GM10266 (cell line): ENCODE results near the gene STX5.
"Not testable (repeated sequence)": the region's sequence is repeated elsewhere in the genome, so short reads cannot be mapped to it uniquely, and the experiment has no call there.

Experiments
- DNase-seq: peaks from one replicate; pipeline ENCODE4 v3.0.0; 2012; ENCODE audit errors: extremely low spot score
- TF ChIP-seq, protein P1 (sequence below): IDR thresholded peaks from 2 replicates; pipeline ENCODE4 v1.5.1; 2012; ENCODE audit warnings: mild to moderate bottlenecking, low read depth; ENCODE audit not compliant: control insufficient read depth, insufficient read depth; ENCODE audit errors: missing control alignments

STX5 gene

GRCh38 chr11:62830904-62831519 is 839 bp downstream of the STX5 start:
- TF ChIP-seq, protein P1, sequence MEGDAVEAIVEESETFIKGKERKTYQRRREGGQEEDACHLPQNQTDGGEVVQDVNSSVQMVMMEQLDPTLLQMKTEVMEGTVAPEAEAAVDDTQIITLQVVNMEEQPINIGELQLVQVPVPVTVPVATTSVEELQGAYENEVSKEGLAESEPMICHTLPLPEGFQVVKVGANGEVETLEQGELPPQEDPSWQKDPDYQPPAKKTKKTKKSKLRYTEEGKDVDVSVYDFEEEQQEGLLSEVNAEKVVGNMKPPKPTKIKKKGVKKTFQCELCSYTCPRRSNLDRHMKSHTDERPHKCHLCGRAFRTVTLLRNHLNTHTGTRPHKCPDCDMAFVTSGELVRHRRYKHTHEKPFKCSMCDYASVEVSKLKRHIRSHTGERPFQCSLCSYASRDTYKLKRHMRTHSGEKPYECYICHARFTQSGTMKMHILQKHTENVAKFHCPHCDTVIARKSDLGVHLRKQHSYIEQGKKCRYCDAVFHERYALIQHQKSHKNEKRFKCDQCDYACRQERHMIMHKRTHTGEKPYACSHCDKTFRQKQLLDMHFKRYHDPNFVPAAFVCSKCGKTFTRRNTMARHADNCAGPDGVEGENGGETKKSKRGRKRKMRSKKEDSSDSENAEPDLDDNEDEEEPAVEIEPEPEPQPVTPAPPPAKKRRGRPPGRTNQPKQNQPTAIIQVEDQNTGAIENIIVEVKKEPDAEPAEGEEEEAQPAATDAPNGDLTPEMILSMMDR: no peak
- DNase-seq: no peak

DNA sequence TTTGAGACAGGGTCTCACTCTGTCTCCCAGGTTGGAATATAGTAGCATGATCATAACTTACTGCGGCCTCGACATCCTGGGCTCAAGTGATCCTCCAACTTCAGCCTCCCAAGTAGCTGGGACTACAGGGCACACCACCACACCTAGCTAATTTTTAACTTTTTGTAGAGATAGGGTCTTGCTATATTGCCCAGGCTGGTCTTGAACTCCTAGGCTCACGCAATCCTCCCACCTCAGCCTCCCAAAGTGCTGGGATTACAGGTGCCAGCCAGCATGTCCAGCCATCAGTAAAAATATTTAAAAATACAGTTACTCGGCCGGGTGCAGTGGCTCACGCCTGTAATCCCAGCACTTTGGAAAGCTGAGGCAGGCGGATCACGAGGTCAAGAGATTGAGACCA is 3.7 kb downstream of the STX5 start:
- not testable (repeated sequence) for DNase-seq

DNA sequence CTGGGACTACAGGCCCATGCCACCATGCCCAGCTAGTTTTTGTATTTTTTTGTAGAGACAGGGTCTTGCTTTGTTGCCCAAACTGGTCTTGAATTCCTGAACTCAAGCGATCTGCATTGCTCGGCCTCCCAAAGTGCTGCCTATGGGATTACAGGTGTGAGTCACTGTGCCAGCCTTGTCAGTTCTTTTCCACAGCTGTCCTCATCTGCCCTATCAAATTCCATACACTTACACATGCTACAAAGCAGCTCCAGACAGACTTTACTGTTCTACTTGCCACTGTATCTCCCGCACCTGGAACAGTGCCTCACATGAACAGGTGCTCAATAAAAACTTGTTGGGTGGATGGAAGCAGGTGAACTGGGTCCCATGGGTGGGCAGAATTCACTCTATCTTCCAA is 8.2 kb downstream of the STX5 start:
- DNase-seq: no peak
- TF ChIP-seq, protein P1: no peak

GRCh38 chr11:62817129-62817528 is 14.7 kb downstream of the STX5 start:
- TF ChIP-seq, protein P1: no peak
- no peak for DNase-seq

DNA sequence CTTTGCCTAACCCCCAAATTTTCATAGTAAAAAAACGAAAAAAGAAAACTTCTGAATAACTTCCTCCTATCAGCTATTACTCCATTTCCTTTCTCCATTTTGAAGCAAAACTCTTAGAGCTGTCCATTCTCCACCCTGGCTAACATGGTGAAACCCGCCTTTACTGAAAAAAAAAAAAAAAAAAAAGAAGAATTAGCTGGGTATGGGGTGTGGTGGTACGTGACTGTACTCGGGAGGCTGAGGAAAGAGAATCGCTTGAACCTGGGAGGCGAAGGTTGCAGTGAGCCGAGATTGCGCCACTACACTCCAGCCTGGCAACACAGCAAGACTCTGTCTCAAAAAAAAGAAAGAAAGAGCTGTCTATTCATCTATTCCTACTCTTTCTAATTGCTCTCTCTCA is 15.3 kb downstream of the STX5 start:
- DNase-seq: no peak
- TF ChIP-seq, protein P1: no peak

GRCh38 chr11:62811659-62812058 is 20.2 kb downstream of the STX5 start:
- no peak for DNase-seq
- TF ChIP-seq, protein P1: no peak

GRCh38 chr11:62810748-62811147 is 21.1 kb downstream of the STX5 start:
- TF ChIP-seq, protein P1: no peak
- no peak for DNase-seq

- no peak for DNase-seq
- TF ChIP-seq, protein P1: no peak
Measured at GRCh38 chr11:62806611-62807121, 25.2 kb downstream of the STX5 start.
